Measurements from ENCODE around the gene DMXL2. TPM values are rescaled to one million over a fixed set of nuclear protein-coding genes. Genes with fewer than 3 reads are reported as not detected.

Gene DMXL2
- total and polyA plus RNA-seq, 12 donors, result 4.5 to 18.6 (median 6.9) TPM

GRCh38 chr15:51505251-51505650 is 117.3 kb downstream of the DMXL2 start:
- H3K27ac ChIP-seq, result no peak overlapping the region
- H3K36me3 ChIP-seq, result peaks cover 0 to 60% (median 0%) of the 10 kb centered on the region in 9 donors
- no peak for TF ChIP-seq CTCF (IDR thresholded peaks at IDR 0.05)
- WGBS, 2 donors, result 95 to 96% methylated on average over 1 of the region's 1 CpG
- no peak overlapping the region for H3K4me3 ChIP-seq
- H3K4me1 ChIP-seq, result no peaks in the 10 kb centered on the region
- H3K27me3 ChIP-seq, result no peaks in the 10 kb centered on the region
- intact Hi-C loops (cut with DNase I), result no loop called here
- no peak for ATAC-seq
- no peak for DNase-seq
- H3K9me3 ChIP-seq, result peaks cover 0 to 3% (median 0%) of the 10 kb centered on the region in 11 donors

- Histone ChIP-seq H3K36me3 (peaks cover 0 to 72% (median 6%) of the 10 kb centered on the region in 9 donors), H3K9me3 (no peaks in the 10 kb centered on the region), H3K27ac (no peak overlapping the region), H3K4me3 (no peak overlapping the region), H3K4me1 (no peaks in the 10 kb centered on the region), H3K27me3 (no peaks in the 10 kb centered on the region)
- ATAC-seq (no peak), DNase-seq (no peak)
- intact Hi-C loops (cut with DNase I), result no loop called here
- TF ChIP-seq CTCF (IDR thresholded peaks at IDR 0.05), result no peak
These were observed 119.6 kb downstream of the DMXL2 start for GRCh38 chr15:51503003-51503402.

- no peaks in the 10 kb centered on the region for H3K4me1 ChIP-seq
- H3K27ac ChIP-seq, result no peak overlapping the region
- no peaks in the 10 kb centered on the region for H3K9me3 ChIP-seq
- H3K27me3 ChIP-seq, result no peaks in the 10 kb centered on the region
- peaks cover 0 to 69% (median 6%) of the 10 kb centered on the region in 9 donors for H3K36me3 ChIP-seq
- no peak for DNase-seq
- WGBS, 2 donors, result 77 to 81% methylated on average over 5 of the region's 5 CpGs
- ATAC-seq, result no peak
- peak in 4 of 9 donors; percentile 20 to 51 (median 31) for TF ChIP-seq CTCF (IDR thresholded peaks at IDR 0.05)
- no peak overlapping the region for H3K4me3 ChIP-seq
- intact Hi-C loops (cut with DNase I), result no loop called here
These were observed 123.1 kb downstream of the DMXL2 start for GRCh38 chr15:51499379-51499976.

GRCh38 chr15:51497806-51498205 is 124.8 kb downstream of the DMXL2 start:
- no peak for DNase-seq
- intact Hi-C loops (cut with DNase I), result no loop called here
- no peak overlapping the region for H3K4me3 ChIP-seq
- H3K27ac ChIP-seq, result no peak overlapping the region
- no peaks in the 10 kb centered on the region for H3K9me3 ChIP-seq
- peaks cover 0 to 75% (median 6%) of the 10 kb centered on the region in 9 donors for H3K36me3 ChIP-seq
- ATAC-seq, result no peak
- no peak for TF ChIP-seq CTCF (IDR thresholded peaks at IDR 0.05)
- WGBS, 2 donors, result 97% methylated on average over 3 of the region's 3 CpGs
- no peaks in the 10 kb centered on the region for H3K27me3 ChIP-seq
- H3K4me1 ChIP-seq, result no peaks in the 10 kb centered on the region

Measured in heart right ventricle (tissue), 16 donors.